CD4-positive, alpha-beta T cell treated with Interleukin-1 beta for 1 hour (primary cell): ENCODE data around the gene ANKHD1.
"Not testable (repeated sequence)": the region's sequence is repeated elsewhere in the genome, so short reads cannot be mapped to it uniquely, and the experiment has no call there.

ENCODE experiments used
- DNase-seq, 2 donors: peaks; one replicate each; pipeline ENCODE4 v3.0.0-alpha.2; 2020 to 2022

Gene ANKHD1

GRCh38 chr5:140381351-140381750, 20.3 kb upstream of the ANKHD1 start:
- DNase-seq: no peak

- no peak for DNase-seq
Observed at GRCh38 chr5:140381972-140382371, 19.7 kb upstream of the ANKHD1 start.

- no peak for DNase-seq
Observed at GRCh38 chr5:140382866-140383265, 18.8 kb upstream of the ANKHD1 start.

- no peak for DNase-seq
Observed at GRCh38 chr5:140383300-140383699, 18.3 kb upstream of the ANKHD1 start.

GRCh38 chr5:140388052-140388451, 13.6 kb upstream of the ANKHD1 start:
- DNase-seq: no peak

GRCh38 chr5:140391312-140391711, 10.3 kb upstream of the ANKHD1 start:
- DNase-seq: no peak

DNA sequence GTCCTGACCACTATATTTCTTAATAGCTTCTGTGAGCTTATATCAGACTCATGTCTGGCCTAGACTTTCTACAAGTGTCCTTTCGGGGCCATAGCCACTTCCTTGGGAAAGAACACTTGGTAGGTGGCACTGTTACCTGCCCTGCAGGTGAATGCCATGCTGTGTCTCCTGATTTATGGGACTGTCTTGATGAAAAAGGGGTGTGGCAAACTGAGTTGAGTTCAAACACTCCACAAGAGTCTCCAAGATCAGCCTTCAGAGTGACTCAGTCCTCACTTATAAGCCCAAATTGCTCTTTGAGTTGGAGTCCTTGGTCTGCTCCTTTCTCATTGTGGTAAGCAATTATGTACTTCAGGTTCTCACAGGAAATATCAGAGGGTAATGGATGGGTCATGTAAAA, 9.9 kb upstream of the ANKHD1 start:
- DNase-seq: no peak

DNA sequence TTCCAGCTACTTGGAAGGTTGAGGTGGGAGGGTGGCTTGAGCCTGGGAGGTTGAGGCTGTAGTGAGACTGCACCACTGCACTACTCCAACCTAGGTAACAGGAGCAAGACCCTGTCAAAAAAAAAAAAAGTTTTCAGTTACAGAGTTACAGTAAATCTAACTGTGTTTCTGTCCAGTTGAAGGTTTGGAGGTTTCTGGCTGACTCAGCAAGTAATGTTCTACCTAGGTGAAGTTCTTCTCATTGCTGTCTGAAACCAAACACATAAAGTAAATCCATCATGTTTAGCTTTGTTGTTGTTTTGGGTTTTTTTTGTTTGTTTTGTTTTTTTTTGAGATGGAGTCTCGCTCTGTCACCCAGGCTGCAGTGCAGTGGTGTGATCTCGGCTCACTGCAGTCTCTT, 7.9 kb upstream of the ANKHD1 start:
- no peak for DNase-seq

DNA sequence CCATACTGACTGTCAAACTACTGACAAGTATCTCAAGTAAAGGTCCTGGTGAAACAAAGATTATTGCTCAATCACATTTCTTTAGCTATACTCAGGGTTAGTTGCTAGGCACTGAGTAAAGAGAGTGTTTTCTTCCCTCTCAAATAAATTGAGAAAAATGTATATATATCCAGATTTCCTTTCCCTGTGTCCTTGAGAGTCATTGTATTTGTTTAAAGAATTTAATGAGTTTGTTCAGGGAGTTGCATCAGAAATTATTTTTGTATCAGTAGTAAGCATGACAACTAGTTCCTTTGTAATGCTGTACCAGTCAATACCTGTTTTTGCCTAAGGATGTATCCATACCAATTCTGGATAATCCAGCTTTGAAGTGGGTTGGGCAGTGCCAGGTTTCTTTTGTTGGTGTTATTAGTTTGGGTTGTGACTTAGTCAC, 3.2 kb upstream of the ANKHD1 start:
- no peak for DNase-seq

- no peak for DNase-seq
Observed at GRCh38 chr5:140399979-140400729, 1.5 kb upstream of the ANKHD1 start.

DNA sequence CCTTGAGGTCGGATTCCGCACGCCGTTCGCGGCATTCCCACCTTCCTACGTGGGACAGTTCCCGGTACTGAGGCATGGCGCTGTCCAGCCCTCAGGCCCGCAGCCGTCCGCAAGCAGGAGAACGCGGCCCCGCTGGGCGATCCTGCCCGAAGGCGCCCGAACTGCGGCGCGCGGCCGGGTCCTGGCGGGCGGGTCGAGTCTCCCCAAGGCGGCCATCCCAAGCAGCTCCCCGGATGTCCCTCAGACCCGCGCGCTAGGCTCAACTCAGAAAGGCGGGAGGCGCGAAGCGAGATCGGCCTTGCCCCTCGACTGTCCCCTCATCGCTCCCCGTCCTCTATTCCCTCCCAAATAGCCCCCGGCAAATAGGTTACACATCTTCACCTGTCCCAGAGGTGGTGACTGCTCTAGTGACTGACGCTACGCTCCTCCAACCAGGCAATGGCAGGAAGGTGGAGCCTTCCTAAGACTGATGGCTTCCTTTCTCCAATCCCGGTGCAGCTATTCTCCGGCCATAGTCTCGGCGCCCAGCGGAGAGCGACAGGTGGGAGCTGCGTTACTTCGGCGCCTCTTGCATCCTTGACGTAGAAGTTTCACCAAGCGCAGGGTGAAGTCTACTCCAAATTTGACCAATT, 787 bp upstream of the ANKHD1 start:
- peak; percentile 89 to 90 for DNase-seq

DNA sequence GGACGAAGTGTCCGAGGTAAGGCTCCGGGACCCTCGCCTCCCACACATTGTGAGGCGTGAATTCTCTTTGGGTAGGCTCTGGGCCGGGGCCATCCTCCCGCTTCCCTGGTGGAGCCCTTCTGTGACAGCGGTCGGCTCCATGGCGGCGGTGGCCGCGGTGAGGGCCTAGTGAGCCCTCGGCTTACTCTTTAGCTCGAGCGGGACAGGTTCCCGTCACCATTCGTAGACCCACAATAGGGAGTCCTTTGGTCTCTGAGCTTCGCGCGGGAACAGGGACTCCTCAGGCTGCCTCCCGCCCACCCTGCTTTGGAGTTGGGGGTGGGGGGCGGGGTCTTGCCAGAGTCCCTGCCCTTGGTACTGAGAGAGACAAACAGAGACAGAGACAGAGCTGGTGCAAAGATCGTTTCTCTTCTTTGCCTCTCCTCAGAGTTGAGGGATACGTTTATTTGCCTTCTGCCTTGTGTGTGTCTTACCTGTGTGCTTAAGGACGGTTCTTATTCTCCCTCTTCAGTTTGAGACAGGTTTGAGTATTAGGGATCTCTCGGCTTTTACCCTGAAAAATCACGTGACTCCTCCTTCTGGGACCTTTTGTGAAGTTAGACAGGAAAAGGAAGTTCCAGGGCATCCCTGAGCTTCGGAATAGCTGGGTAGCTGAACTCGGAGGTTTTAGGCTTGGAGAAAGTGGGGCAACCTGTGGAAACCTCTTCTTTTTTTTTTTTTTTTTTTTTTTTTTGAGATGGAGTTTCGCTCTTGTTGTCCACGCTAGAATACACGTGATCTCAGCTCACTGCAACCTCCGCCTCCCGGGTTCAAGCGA, 833 bp downstream of the ANKHD1 start:
- DNase-seq: peak; percentile 36 to 46

DNA sequence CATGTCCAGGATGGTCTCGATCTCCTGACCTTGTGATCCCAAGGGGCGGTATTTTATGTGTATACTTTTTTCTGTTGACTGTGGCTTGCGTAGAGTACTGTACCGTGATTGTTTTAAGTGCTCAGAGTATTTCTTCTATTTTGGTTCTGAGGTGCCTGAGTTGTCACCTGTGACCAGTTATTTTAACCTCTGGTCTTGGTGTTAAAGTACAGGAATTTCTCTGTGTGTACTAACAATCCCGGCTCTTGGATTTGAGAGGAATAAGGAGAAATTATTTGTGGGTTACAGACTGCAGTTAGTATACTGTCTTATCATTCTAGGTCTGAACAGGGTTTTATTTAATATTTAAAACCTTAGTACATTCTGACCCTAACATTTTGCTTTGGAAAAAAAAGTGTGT, 2.0 kb downstream of the ANKHD1 start:
- DNase-seq: no peak

- no peak for DNase-seq
Observed at GRCh38 chr5:140408750-140409241, 7.2 kb downstream of the ANKHD1 start.

DNA sequence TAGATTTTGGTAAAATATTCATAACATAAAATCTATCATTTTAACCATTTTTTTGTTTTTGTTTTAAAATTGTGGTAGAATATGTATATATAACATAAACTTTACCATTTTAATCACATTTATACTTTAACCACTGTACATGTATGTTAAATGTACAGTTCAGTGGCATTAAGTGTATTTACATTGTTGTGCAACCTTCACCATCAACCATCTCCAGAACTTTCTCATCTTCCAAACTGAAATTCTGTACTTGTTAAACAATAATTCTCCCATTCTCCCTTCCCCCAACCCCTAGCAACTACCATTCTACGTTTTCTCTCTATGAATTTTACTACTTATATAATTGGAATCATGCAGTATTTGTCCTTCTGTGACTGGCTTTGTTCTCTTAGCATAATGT, 11.6 kb downstream of the ANKHD1 start:
- no peak for DNase-seq

- no peak for DNase-seq
Observed at GRCh38 chr5:140417235-140417634, 15.6 kb downstream of the ANKHD1 start.

- no peak for DNase-seq
Observed at GRCh38 chr5:140418862-140419520, 17.4 kb downstream of the ANKHD1 start.

DNA sequence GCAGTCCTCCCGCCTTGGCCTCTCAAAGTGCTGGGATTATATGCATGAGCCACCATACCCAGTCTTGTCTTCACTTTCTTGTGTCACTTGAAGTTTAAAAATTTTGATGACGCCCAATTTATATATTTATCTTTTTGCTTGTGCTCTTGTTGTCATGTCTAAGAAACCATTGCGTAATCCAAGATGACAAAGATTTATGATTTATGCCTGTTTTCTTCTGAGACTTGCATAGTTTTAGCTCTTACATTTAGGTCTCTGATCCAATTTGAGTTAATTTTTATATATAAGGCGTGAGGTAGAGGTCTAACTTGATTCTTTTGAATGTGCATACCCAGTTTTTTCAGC, 18.6 kb downstream of the ANKHD1 start:
- no peak for DNase-seq

DNA sequence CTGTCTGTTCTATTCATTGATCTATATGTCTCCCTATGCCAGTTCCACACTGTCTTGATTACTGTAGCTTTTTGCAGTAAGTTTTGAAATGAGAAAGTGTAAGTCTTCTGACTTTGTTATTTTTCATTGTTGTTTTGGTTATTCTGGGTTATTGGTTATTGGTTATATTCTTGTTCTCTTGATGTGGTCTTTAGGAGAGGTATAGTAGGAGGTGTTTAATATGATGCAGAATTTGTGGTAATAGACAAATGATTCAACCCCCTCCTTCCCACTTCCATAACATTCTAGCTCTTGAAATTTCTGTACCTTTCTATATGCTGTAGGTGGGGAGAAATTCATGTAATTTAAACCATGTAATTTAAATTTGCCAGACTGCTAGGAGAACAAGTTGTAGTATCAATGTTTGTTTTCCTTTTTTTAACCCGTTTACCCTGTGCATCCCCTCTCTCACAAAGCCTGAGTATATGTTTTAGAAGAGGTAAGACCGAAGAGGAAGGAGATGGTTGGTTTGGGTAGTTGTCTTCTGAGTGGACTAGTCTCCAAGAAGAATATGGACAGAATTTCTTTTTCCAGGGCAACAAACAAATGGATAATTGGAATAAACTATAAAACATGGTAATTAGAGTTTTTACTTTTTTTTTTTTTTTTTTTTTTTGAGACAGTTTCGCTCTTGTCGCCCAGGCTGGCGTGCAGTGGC, 19.2 kb downstream of the ANKHD1 start:
- no peak for DNase-seq

DNA sequence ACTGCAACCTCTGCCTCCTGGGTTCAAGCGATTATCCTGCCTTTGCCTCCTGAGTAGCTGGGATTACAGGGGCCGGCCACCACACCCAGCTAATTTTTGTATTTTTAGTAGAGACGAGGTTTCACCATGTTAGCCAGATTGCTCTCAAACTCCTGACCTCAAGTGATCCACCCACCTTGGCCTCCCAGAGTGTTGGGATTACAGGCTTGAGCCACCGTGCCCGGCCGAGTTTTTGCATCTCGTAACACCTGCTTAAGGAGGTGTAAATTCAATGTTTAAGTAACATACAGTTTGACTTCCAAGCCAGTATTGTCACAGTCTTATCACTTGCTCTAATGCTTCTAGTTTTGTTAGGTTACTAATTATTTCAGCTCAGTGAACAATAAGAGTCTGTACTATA, 19.7 kb downstream of the ANKHD1 start:
- not testable (repeated sequence) for DNase-seq

DNA sequence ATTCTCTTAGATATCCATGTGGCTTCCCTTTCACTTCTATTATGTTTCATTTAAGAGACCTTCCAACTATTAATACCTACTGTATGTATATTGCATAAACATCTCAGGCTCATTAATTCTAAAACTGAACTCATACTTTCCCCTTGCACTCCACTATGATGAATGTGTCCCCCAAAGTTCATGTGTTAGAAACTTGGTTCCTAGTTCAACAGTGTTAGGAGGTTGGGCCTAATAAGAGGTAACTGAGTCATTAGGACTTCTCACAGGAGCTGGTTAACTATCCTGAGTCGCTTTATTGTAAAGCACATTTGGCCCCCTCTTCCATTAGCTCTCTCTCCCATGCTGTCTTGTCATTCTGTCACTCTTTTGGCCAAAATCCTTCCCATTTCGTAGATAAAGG, 22.0 kb downstream of the ANKHD1 start:
- DNase-seq: no peak

- DNase-seq: no peak
Observed at GRCh38 chr5:140424135-140424534, 22.5 kb downstream of the ANKHD1 start.

GRCh38 chr5:140427726-140428125, 26.1 kb downstream of the ANKHD1 start:
- DNase-seq: not testable (repeated sequence)
